WTC11 (cell line): ENCODE measurements around the gene DTX3L. TPM values are rescaled to one million over a fixed set of nuclear protein-coding genes. Genes with fewer than 3 reads are reported as not detected.

Source experiments
- ATAC-seq: fragments of 200-7000 bp; cut with Tn5 transposase; 2 replicates; pipeline ENCODE4 v1.10.0; 2021; ENCODE audit warnings: mild to moderate bottlenecking, moderate library complexity
- CTCF ChIA-PET: fragments of 300-600 bp; sonication (Branson Sonifier 250); formaldehyde crosslinking; loops from one replicate; lab custom pipeline; 2021; ENCODE audit warnings: antibody characterized with exemption; lab: Charles Lee
- POLR2A ChIA-PET: fragments of 350-600 bp; sonication (Branson Sonifier 250); formaldehyde crosslinking; loops from one replicate; lab custom pipeline; 2021; ENCODE audit warnings: antibody characterized with exemption; lab: Charles Lee
- DNase-seq: peaks from one replicate; pipeline ENCODE4 v3.0.0; 2021; ENCODE audit warnings: low spot score
- H3K27ac Mint-ChIP-seq: 2 replicates; pipeline ENCODE4 v1.8.0; 2021; ENCODE audit warnings: mixed read lengths
- H3K27me3 Mint-ChIP-seq: 2 replicates; pipeline ENCODE4 v1.8.0; 2021; ENCODE audit warnings: low read depth, mild to moderate bottlenecking, moderate library complexity, mixed read lengths
- H3K36me3 Mint-ChIP-seq: 2 replicates; pipeline ENCODE4 v1.8.0; 2021; ENCODE audit warnings: mixed read lengths
- H3K4me1 Mint-ChIP-seq: 2 replicates; pipeline ENCODE4 v1.8.0; 2022; ENCODE audit warnings: mixed read lengths
- H3K4me3 Mint-ChIP-seq: 2 replicates; pipeline ENCODE4 v1.8.0; 2021; ENCODE audit warnings: mild to moderate bottlenecking, moderate library complexity, mixed read lengths
- H3K9me3 Mint-ChIP-seq: 2 replicates; pipeline ENCODE4 v1.8.0; 2021; ENCODE audit warnings: mixed read lengths
- CTCF ChIP-seq: fragments of 200-600 bp; IDR thresholded peaks from 2 replicates; pipeline ENCODE4 v1.8.0; 2022; ENCODE audit warnings: antibody characterized with exemption
- E2F1 ChIP-seq: sonication (generic); formaldehyde crosslinking; IDR thresholded peaks from 2 replicates; pipeline ENCODE4 v1.8.0; 2022; ENCODE audit warnings: mild to moderate bottlenecking, missing genetic modification reagents
- FOXP4 ChIP-seq: sonication (generic); formaldehyde crosslinking; IDR thresholded peaks from 2 replicates; pipeline ENCODE4 v1.8.0; 2022; ENCODE audit warnings: mild to moderate bottlenecking, missing genetic modification reagents
- GABPB1 ChIP-seq: sonication (generic); formaldehyde crosslinking; IDR thresholded peaks from 2 replicates; pipeline ENCODE4 v1.8.1; 2023; ENCODE audit warnings: mild to moderate bottlenecking, missing genetic modification reagents
- HMGA2 ChIP-seq: fragments of 250-450 bp; sonication (Bioruptor Pico); IDR thresholded peaks from 2 replicates; pipeline ENCODE4 v1.4.0; 2021; ENCODE audit warnings: mild to moderate bottlenecking, moderate library complexity
- NFATC4 ChIP-seq: fragments of 250-450 bp; sonication (Bioruptor Pico); IDR thresholded peaks from 2 replicates; pipeline ENCODE4 v1.9.0; 2021; ENCODE audit warnings: mild to moderate bottlenecking
- NFYB ChIP-seq: sonication (generic); formaldehyde crosslinking; conservative IDR thresholded peaks from 2 replicates; pipeline ENCODE4 v1.8.0; 2022; ENCODE audit warnings: low read depth, missing genetic modification reagents
- NR1H2 ChIP-seq: sonication (generic); formaldehyde crosslinking; IDR thresholded peaks from 2 replicates; pipeline ENCODE4 v1.9.0; 2021; ENCODE audit warnings: mild to moderate bottlenecking, moderate library complexity, missing genetic modification reagents
- NR2C2 ChIP-seq: sonication (generic); formaldehyde crosslinking; IDR thresholded peaks from 2 replicates; pipeline ENCODE4 v1.8.0; 2022; ENCODE audit warnings: mild to moderate bottlenecking, missing genetic modification reagents
- PRRX2 ChIP-seq: fragments of 250-450 bp; sonication (Bioruptor Pico); IDR thresholded peaks from 2 replicates; pipeline ENCODE4 v1.8.0; 2021; ENCODE audit warnings: mild to moderate bottlenecking
- TCF7 ChIP-seq: sonication (generic); formaldehyde crosslinking; IDR thresholded peaks from 2 replicates; pipeline ENCODE4 v1.8.0; 2022; ENCODE audit warnings: mild to moderate bottlenecking, low read depth, missing genetic modification reagents, moderate library complexity
- TEAD4 ChIP-seq: sonication (generic); formaldehyde crosslinking; IDR thresholded peaks from 2 replicates; pipeline ENCODE4 v1.8.0; 2022; ENCODE audit warnings: mild to moderate bottlenecking, missing genetic modification reagents
- ZMAT4 ChIP-seq: fragments of 250-450 bp; sonication (Bioruptor Pico); IDR thresholded peaks from 2 replicates; pipeline ENCODE4 v1.9.0; 2021; ENCODE audit warnings: mild to moderate bottlenecking
- ZNF121 ChIP-seq: sonication (generic); formaldehyde crosslinking; IDR thresholded peaks from 2 replicates; pipeline ENCODE4 v1.8.0; 2023; ENCODE audit warnings: missing genetic modification reagents
- ZNF281 ChIP-seq: sonication (generic); formaldehyde crosslinking; IDR thresholded peaks from 2 replicates; pipeline ENCODE4 v1.8.0; 2023; ENCODE audit warnings: mild to moderate bottlenecking, missing genetic modification reagents
- ZNF317 ChIP-seq: sonication (generic); formaldehyde crosslinking; IDR thresholded peaks from 2 replicates; pipeline ENCODE4 v1.8.1; 2023; ENCODE audit warnings: low read depth, mild to moderate bottlenecking, moderate library complexity, missing genetic modification reagents, borderline replicate concordance
- ZNF396 ChIP-seq: fragments of 250-450 bp; sonication (Bioruptor Pico); IDR thresholded peaks from 2 replicates; pipeline ENCODE4 v1.8.0; 2021; ENCODE audit warnings: mild to moderate bottlenecking, moderate library complexity, borderline replicate concordance
- ZNF532 ChIP-seq: fragments of 250-450 bp; sonication (Bioruptor Pico); IDR thresholded peaks from 2 replicates; pipeline ENCODE4 v1.9.0; 2021; ENCODE audit warnings: mild to moderate bottlenecking, borderline replicate concordance
- total RNA-seq: library from RNA; stranded (reverse); gene quantifications from 3 replicates; pipeline ENCODE4 v1.2.3, GENCODE V29; 2021

DTX3L gene
- total RNA-seq, 1 experiment from 2014 or later, result 4.6 TPM

GRCh38 chr3:122576174-122576940 lies 12.2 kb downstream of the DTX3L start:
- no peak overlapping the region for H3K4me3 Mint-ChIP-seq
- CTCF ChIA-PET, result interaction anchor here (1.1 kb wide), 1 partner anchor 84 kb away, joined by 4 read pairs; no protein-coding TSS in a partner anchor
- no peak for TF ChIP-seq NFYB (CRISPR knock-in tag)
- TF ChIP-seq ZNF532 (CRISPR knock-in tag), result no peak
- TF ChIP-seq HMGA2 (CRISPR knock-in tag), result no peak
- no peak for TF ChIP-seq NR1H2
- no peak for TF ChIP-seq CTCF
- no peak for TF ChIP-seq ZNF121 (CRISPR knock-in tag)
- no peak for TF ChIP-seq TEAD4 (CRISPR knock-in tag)
- TF ChIP-seq PRRX2 (CRISPR knock-in tag), result no peak
- no peak for TF ChIP-seq ZMAT4
- TF ChIP-seq ZNF396 (CRISPR knock-in tag), result no peak
- no peak for TF ChIP-seq GABPB1 (CRISPR knock-in tag)
- no peak for TF ChIP-seq NR2C2 (CRISPR knock-in tag)
- TF ChIP-seq NFATC4 (CRISPR knock-in tag), result no peak
- TF ChIP-seq ZNF281 (CRISPR knock-in tag), result no peak
- TF ChIP-seq TCF7 (CRISPR knock-in tag), result no peak
- TF ChIP-seq ZNF317, result no peak
- no peak for TF ChIP-seq FOXP4 (CRISPR knock-in tag)
- no peak for TF ChIP-seq E2F1 (CRISPR knock-in tag)
- H3K27me3 Mint-ChIP-seq, result peaks cover 21% of the 10 kb centered on the region
- H3K27ac Mint-ChIP-seq, result no peak overlapping the region
- H3K36me3 Mint-ChIP-seq, result peaks cover 2% of the 10 kb centered on the region
- POLR2A ChIA-PET, result no interaction called here
- ATAC-seq, result peak; percentile 12; the same call in 1 of the 2 replicates
- H3K4me1 Mint-ChIP-seq, result peaks cover 24% of the 10 kb centered on the region
- no peak for DNase-seq
- peaks cover 6% of the 10 kb centered on the region for H3K9me3 Mint-ChIP-seq
